CD4-positive, alpha-beta T cell treated with Interleukin-10 for 1 hour (primary cell): Measurements from ENCODE around the gene SND1.

Source experiments
- DNase-seq: peaks from one replicate; pipeline ENCODE4 v3.0.0-alpha.2; 2020

Gene SND1

DNA sequence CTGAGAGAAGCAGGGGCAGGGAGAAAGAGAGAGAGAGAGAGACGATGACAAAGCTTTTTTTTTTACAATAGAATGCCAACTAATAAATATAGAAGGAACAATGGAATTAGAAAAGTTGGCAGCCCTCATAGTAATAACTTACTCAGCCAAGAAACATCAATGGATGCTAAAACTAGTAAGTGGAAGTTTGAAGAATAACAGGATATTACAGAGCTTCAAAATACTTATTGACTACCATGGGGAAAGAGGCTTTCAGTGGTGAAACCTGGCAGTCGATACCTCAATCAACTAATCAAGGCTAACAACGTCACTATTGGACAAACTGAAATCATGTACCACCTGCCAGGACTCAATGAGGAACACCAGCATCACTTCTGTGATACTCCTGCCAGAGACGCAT lies 479.7 kb downstream of the SND1 start:
- DNase-seq, result no peak

DNA sequence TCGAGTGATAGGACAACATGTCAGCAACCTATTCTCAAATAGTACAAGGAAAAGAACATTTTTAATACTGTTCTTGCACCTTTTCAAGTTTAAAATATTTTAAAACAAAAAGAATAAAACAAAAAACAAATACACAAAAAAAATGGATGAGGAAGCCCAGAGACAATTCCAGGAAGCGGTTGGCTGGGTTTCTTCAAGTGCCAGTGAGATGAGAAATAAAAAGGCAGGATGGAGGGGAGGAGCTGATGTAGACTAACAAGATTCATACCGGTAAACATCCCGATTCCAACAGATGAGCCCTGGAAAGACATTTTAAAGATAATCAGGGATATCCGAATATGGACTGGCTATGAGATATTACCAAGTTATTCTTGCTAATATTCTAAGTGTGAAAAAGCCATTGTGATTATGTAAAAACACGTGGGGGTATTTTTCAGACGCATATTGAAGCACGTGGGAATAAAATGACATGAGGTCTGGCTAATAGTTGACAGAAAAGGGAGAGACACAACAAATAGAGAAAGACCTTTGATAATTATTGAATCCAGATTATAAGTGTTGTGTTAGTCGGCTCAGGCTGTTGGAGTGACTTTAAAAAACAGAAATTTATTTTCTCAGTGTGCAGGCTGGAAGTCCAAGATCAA lies 480.6 kb downstream of the SND1 start:
- DNase-seq, result no peak

GRCh38 chr7:128135159-128135514 lies 483.1 kb downstream of the SND1 start:
- no peak for DNase-seq

DNA sequence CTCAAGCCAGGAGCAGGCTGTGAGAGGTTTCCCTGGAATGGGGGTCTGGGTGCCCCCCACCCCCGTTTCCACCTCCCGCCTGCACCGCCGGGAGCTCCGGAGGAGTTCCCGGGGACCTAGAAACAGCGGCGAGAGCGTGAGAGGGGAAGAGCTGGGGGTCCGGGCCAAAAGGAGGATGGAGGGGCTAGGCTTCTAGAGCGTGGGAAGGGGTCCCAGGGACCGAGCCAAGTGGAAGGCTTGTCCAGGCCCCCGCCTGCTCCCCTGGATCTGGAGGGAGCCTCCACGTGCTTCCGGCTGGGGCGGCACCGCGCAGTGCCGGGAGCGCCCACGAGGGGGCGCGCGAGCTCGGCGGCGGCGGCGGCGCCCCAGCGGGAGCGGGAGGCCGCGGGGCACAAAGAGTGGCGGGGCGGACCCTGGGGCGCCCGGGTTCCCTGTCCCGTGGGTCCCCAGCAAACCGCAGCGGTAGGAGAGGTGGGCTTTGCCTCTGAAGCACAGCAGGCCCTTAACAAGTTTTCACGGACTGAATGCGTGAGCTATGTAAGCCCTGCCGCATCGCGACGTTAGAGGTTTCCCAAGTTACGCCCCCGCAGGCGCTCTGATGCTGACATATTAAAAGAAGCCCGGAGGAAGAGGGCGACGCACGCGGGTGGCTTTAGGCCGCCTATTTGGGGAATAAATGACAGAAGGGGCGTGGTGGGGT lies 483.7 kb downstream of the SND1 start:
- DNase-seq, result peak; percentile 55

GRCh38 chr7:128136215-128136597 lies 484.2 kb downstream of the SND1 start:
- no peak for DNase-seq

GRCh38 chr7:128137181-128137580 lies 485.2 kb downstream of the SND1 start:
- DNase-seq, result no peak

GRCh38 chr7:128139406-128139805 lies 487.4 kb downstream of the SND1 start:
- no peak for DNase-seq

- no peak for DNase-seq
Observed at GRCh38 chr7:128141683-128142195, 489.7 kb downstream of the SND1 start.
